Gastroesophageal sphincter (tissue), 4 donors: ENCODE data around the gene TTC3. TPM values are rescaled to one million over a fixed set of nuclear protein-coding genes. Genes with fewer than 3 reads are reported as not detected.

Source experiments
- ATAC-seq: fragments of 150-250 bp; one replicate; pipeline ENCODE4 v1.9.1; 2016; ENCODE audit warnings: mild to moderate bottlenecking, moderate library complexity
- H3K27ac ChIP-seq, 4 donors: fragments of 200-600 bp; sonication (generic) in 3 of 4; 1 replicate in 3 of 4; 2 replicates in 1 of 4; pipeline ENCODE4 v1.5.1; 2016 to 2019
- H3K27me3 ChIP-seq: fragments of 200-600 bp; sonication (generic); one replicate; pipeline ENCODE4 v1.5.1; 2019
- H3K36me3 ChIP-seq, 2 donors: fragments of 200-600 bp; sonication (generic); one replicate each; pipeline ENCODE4 v1.5.1; 2019; ENCODE audit warnings: control low read depth in 1 of 2
- H3K4me1 ChIP-seq, 3 donors: fragments of 200-600 bp; sonication (generic); 1 replicate in 2 of 3; 2 replicates in 1 of 3; pipeline ENCODE4 v1.5.1; 2016 to 2019; ENCODE audit warnings: control low read depth in 2 of 3
- H3K4me3 ChIP-seq, 2 donors: fragments of 200-600 bp; sonication (generic); one replicate each; pipeline ENCODE4 v1.5.1; 2019; ENCODE audit warnings: mild to moderate bottlenecking in 1 of 2, moderate library complexity in 1 of 2
- H3K9me3 ChIP-seq, 3 donors: fragments of 200-600 bp; sonication (generic); one replicate each; pipeline ENCODE4 v1.5.1; 2017 to 2019; ENCODE audit warnings: control low read depth in 2 of 3
- EP300 ChIP-seq: sonication (generic); formaldehyde crosslinking; IDR thresholded peaks from one replicate; pipeline ENCODE4 v1.6.1; 2017; ENCODE audit warnings: antibody characterized with exemption, mild to moderate bottlenecking
- POLR2A ChIP-seq, 2 donors: fragments of 450-650 bp; IDR thresholded peaks; one replicate each; pipeline ENCODE4 v1.6.1; 2017; ENCODE audit warnings: antibody characterized with exemption in 2 of 2, mild to moderate bottlenecking in 2 of 2, moderate library complexity in 1 of 2
- POLR2AphosphoS5 ChIP-seq: sonication (generic); formaldehyde crosslinking; IDR thresholded peaks from one replicate; pipeline ENCODE4 v1.6.1; 2017; ENCODE audit warnings: antibody characterized with exemption
- WGBS, 2 donors: methylation state at CpG; one replicate each; pipeline ENCODE4 v1.1.5; 2018; ENCODE audit warnings: low coverage in 1 of 2; 5-methylcytosine and 5-hydroxymethylcytosine counted together
- small RNA-seq, 4 donors: library from RNA; depleted of rRNA; stranded (forward); fragments of <200 nt; gene quantifications; one replicate each; pipeline ENCODE3, GENCODE V24; 2016
- total RNA-seq, 4 donors: library from RNA; depleted of rRNA; stranded (reverse); fragments of >200 nt; gene quantifications; one replicate each; pipeline ENCODE4 v1.1.0, GENCODE V29; 2016
- TF ChIP-seq, protein P1 (sequence below), 4 experiments: fragments of 200-600 bp in 2 of 4; fragments of 450-650 bp in 2 of 4; sonication (generic) in 1 of 4; IDR thresholded peaks; one replicate each; pipeline ENCODE4 v1.5.1; 2017 to 2019; ENCODE audit warnings: antibody characterized with exemption in 4 of 4, mild to moderate bottlenecking in 2 of 4, moderate library complexity in 2 of 4

Gene TTC3
- total RNA-seq, 4 donors from 2014 or later: 85.1 to 157 (median 127) TPM

DNA sequence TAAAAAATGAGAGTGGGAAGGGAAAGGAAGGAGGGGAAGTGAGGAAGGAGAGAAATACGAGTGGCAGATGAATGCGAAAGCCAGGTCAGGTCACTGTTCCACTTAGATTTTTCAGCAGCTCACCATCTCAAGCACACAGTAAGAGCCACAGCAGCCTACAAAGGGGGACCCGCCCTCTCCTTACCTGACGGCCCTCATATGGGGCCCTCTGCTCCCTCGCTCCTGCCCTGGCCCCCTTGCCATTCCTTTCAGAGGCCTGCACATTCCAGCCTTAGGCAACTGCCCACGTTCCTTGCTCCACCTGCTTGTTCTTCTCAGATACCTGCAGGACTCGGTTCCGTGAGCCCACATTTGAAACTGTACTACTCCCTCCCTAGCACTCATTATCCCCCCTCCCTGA lies 172.1 kb downstream of the TTC3 start:
- H3K4me1 ChIP-seq: peaks cover 0 to 13% (median 0%) of the 10 kb centered on the region in 3 donors
- H3K27ac ChIP-seq: no peak overlapping the region
- H3K36me3 ChIP-seq: peaks cover 0 to 17% of the 10 kb centered on the region in 2 donors
- TF ChIP-seq, protein P1, sequence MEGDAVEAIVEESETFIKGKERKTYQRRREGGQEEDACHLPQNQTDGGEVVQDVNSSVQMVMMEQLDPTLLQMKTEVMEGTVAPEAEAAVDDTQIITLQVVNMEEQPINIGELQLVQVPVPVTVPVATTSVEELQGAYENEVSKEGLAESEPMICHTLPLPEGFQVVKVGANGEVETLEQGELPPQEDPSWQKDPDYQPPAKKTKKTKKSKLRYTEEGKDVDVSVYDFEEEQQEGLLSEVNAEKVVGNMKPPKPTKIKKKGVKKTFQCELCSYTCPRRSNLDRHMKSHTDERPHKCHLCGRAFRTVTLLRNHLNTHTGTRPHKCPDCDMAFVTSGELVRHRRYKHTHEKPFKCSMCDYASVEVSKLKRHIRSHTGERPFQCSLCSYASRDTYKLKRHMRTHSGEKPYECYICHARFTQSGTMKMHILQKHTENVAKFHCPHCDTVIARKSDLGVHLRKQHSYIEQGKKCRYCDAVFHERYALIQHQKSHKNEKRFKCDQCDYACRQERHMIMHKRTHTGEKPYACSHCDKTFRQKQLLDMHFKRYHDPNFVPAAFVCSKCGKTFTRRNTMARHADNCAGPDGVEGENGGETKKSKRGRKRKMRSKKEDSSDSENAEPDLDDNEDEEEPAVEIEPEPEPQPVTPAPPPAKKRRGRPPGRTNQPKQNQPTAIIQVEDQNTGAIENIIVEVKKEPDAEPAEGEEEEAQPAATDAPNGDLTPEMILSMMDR (IDR thresholded peaks at IDR 0.05): no peak
- TF ChIP-seq POLR2AphosphoS5: no peak
- no peak for TF ChIP-seq EP300
- TF ChIP-seq POLR2A (IDR thresholded peaks at IDR 0.05): no peak
- H3K27me3 ChIP-seq: no peaks in the 10 kb centered on the region
- 90 to 95% methylated on average over 8 of the region's 8 CpGs for whole genome bisulfite sequencing, 2 donors
- no peaks in the 10 kb centered on the region for H3K9me3 ChIP-seq
- H3K4me3 ChIP-seq: no peak overlapping the region
- ATAC-seq: no peak

GRCh38 chr21:37248298-37248697 lies 175.2 kb downstream of the TTC3 start:
- no peak overlapping the region for H3K27ac ChIP-seq
- H3K9me3 ChIP-seq: no peaks in the 10 kb centered on the region
- peaks cover 0 to 28% (median 0%) of the 10 kb centered on the region in 3 donors for H3K4me1 ChIP-seq
- H3K4me3 ChIP-seq: no peak overlapping the region
- ATAC-seq: no peak
- H3K36me3 ChIP-seq: peaks cover 0 to 3% of the 10 kb centered on the region in 2 donors
- TF ChIP-seq EP300 (no peak), POLR2AphosphoS5 (no peak), POLR2A (IDR thresholded peaks at IDR 0.05) (no peak)
- TF ChIP-seq, protein P1 (IDR thresholded peaks at IDR 0.05): no peak
- 92 to 100% methylated on average over 1 of the region's 1 CpG for WGBS, 2 donors
- no peaks in the 10 kb centered on the region for H3K27me3 ChIP-seq

DNA sequence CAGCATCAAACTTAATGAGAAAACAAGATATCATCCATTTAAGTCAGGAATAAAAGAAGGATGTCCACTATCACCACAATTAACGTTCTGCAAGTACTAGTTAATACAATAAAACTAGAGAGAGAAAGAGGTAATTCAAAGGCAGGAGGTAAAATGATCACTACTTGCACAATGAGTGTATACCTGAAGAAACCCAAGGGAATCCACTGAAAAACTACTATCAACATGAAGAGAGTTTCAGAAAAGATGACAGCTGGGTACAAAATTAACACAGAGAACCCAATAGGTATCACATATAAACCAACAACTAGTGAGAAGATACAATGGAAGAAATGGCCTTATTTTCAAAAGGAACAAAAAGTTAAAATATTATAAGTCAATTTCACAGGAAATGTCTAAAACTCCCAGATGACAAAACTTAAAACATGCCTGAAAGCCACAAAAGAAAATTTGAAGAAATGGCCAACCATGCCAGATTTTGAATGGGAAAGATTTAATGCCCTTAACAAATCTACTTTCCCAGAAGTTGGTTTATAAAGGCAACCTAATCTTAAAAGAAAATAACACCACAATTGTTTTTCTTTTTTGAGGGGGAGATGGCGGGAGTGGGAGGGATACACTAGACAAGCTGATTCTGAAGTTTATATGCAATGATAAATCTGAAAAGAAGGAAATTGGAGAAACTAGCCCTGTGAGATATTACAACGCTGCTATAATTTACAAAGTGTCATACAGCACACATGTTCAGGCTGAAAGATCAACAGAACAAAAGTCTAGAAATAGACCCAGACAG lies 176.3 kb downstream of the TTC3 start:
- no peak overlapping the region for H3K27ac ChIP-seq
- no peaks in the 10 kb centered on the region for H3K27me3 ChIP-seq
- H3K9me3 ChIP-seq: no peaks in the 10 kb centered on the region
- H3K36me3 ChIP-seq: peaks cover 0 to 3% of the 10 kb centered on the region in 2 donors
- ATAC-seq: no peak
- H3K4me3 ChIP-seq: no peak overlapping the region
- H3K4me1 ChIP-seq: peaks cover 0 to 37% (median 0%) of the 10 kb centered on the region in 3 donors
- TF ChIP-seq, protein P1 (IDR thresholded peaks at IDR 0.05): no peak
- TF ChIP-seq EP300 (no peak), POLR2A (IDR thresholded peaks at IDR 0.05) (no peak), POLR2AphosphoS5 (no peak)
- WGBS, 2 donors: 71 to 81% methylated on average over 3 of the region's 3 CpGs

DNA sequence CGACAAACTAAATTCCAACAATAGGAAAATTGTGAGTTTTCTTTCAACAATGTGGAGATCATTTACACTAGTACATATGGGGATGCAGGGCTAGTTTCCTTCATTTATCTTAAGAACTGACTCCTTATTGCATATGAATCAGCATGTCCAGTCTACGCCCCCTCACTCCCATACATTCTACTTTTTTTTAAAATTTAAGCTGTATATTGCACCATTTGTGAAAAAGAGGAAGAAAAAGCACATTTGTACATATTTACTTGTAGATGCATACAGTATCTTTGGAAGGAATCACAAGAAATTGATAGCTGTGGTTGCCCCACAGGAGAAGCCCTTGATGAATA lies 178.2 kb downstream of the TTC3 start:
- H3K4me3 ChIP-seq: no peak overlapping the region
- ATAC-seq: no peak
- TF ChIP-seq POLR2AphosphoS5: no peak
- no peak for TF ChIP-seq POLR2A (IDR thresholded peaks at IDR 0.05)
- TF ChIP-seq, protein P1 (IDR thresholded peaks at IDR 0.05): no peak
- TF ChIP-seq EP300: no peak
- no peaks in the 10 kb centered on the region for H3K27me3 ChIP-seq
- H3K4me1 ChIP-seq: peaks cover 0 to 41% (median 0%) of the 10 kb centered on the region in 3 donors
- H3K36me3 ChIP-seq: no peaks in the 10 kb centered on the region
- 69 to 80% methylated on average over 2 of the region's 2 CpGs for WGBS, 2 donors
- H3K27ac ChIP-seq: no peak overlapping the region
- no peaks in the 10 kb centered on the region for H3K9me3 ChIP-seq

Small RNAs within 50 kb of the gene (small RNA-seq; reads per million reads assigned to genes)
- gene RN7SL678P (0 reads per million in 4 donors), gene RNU6-696P (0 reads per million in 4 donors)

Other genes with a start within 250 kb of the TTC3 start
- gene HLCS, start 106.6 kb upstream of the TTC3 start, total RNA-seq: 10 to 100 TPM; 14.4 to 33.3 (median 24.9) TPM
- not detected for gene RIPPLY3, start 66.6 kb upstream of the TTC3 start, total RNA-seq
- gene PIGP, start 183 bp upstream of the TTC3 start, total RNA-seq: 10 to 100 TPM; 20.7 to 32.1 (median 24.0) TPM
- 10 to 100 TPM; 67.0 to 72.3 (median 68.4) TPM for gene VPS26C, start 194.1 kb downstream of the TTC3 start, total RNA-seq